ENCODE results near the gene IFNA21.

DNA sequence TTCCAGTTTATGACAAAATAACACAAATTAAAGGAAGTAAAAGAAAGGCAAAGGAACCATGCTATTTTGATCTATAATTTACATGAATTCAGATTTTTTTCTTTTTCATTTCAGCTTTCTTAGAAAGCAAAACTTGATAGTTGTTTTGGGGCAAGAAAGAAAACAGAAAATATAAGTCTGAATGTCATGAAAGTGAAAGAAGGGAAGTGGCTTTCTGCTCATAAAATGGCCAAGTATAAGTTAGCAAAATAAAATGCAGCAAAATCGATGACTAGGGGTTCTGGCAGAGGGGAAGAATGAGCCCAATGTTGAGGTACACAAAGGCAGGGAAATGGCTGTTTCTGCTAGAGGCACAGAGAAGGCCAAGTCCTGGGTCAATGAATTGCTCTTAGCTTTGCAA, 21.9 kb downstream of the IFNA21 start:
- TF ChIP-seq, protein P1, sequence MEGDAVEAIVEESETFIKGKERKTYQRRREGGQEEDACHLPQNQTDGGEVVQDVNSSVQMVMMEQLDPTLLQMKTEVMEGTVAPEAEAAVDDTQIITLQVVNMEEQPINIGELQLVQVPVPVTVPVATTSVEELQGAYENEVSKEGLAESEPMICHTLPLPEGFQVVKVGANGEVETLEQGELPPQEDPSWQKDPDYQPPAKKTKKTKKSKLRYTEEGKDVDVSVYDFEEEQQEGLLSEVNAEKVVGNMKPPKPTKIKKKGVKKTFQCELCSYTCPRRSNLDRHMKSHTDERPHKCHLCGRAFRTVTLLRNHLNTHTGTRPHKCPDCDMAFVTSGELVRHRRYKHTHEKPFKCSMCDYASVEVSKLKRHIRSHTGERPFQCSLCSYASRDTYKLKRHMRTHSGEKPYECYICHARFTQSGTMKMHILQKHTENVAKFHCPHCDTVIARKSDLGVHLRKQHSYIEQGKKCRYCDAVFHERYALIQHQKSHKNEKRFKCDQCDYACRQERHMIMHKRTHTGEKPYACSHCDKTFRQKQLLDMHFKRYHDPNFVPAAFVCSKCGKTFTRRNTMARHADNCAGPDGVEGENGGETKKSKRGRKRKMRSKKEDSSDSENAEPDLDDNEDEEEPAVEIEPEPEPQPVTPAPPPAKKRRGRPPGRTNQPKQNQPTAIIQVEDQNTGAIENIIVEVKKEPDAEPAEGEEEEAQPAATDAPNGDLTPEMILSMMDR (IDR thresholded peaks at IDR 0.05) = no peak
- TF ChIP-seq POLR2A (IDR thresholded peaks at IDR 0.05) = no peak
